OCI-LY1 (cell line): ENCODE measurements around the gene RNF212.

ENCODE experiments used
- H2AFZ ChIP-seq: fragments of 200-600 bp; sonication (generic), shearing (Covaris generic); 2 replicates; pipeline ENCODE4 v1.6.0; 2014; ENCODE audit warnings: antibody characterized with exemption, mild to moderate bottlenecking, low read length
- H3F3A ChIP-seq: fragments of 200-600 bp; sonication (generic), shearing (Covaris generic); 2 replicates; pipeline ENCODE4 v1.6.0; 2014; ENCODE audit warnings: mild to moderate bottlenecking, antibody characterized with exemption, low read length, moderate library complexity; ENCODE audit not compliant: insufficient read depth
- H3K27ac ChIP-seq: fragments of 200-600 bp; sonication (generic); 2 replicates; pipeline ENCODE4 v1.5.1; 2014; ENCODE audit warnings: low read length, mixed run types, mild to moderate bottlenecking, low read depth; ENCODE audit not compliant: poor library complexity, severe bottlenecking
- H3K27me3 ChIP-seq: fragments of 200-600 bp; sonication (generic); 2 replicates; pipeline ENCODE4 v1.6.0; 2014; ENCODE audit warnings: antibody characterized with exemption, mild to moderate bottlenecking, low read length, moderate library complexity; ENCODE audit not compliant: insufficient read depth
- H3K36me3 ChIP-seq: fragments of 200-600 bp; sonication (generic); 2 replicates; pipeline ENCODE4 v1.6.1; 2014; ENCODE audit warnings: mild to moderate bottlenecking, antibody characterized with exemption, low read length, moderate library complexity, mixed read lengths; ENCODE audit not compliant: insufficient read depth
- H3K4me1 ChIP-seq: fragments of 200-600 bp; sonication (generic); 2 replicates; pipeline ENCODE4 v1.5.1; 2014; ENCODE audit warnings: mild to moderate bottlenecking, low read length, moderate library complexity; ENCODE audit not compliant: insufficient read depth, severe bottlenecking
- H3K4me2 ChIP-seq: fragments of 200-600 bp; sonication (generic), shearing (Covaris generic); 2 replicates; pipeline ENCODE4 v1.6.1; 2014; ENCODE audit warnings: low read length
- H3K4me3 ChIP-seq: fragments of 200-600 bp; sonication (generic); 2 replicates; pipeline ENCODE4 v1.5.1; 2014; ENCODE audit warnings: low read length, low read depth, mild to moderate bottlenecking, mixed read lengths; ENCODE audit not compliant: poor library complexity, severe bottlenecking
- H3K79me2 ChIP-seq: fragments of 200-600 bp; shearing (Covaris generic); 2 replicates; pipeline ENCODE4 v1.6.1; 2016; ENCODE audit warnings: mixed run types, low read length, mixed read lengths; ENCODE audit not compliant: insufficient read depth
- H3K9ac ChIP-seq: fragments of 200-600 bp; sonication (generic), shearing (Covaris generic); 2 replicates; pipeline ENCODE4 v1.6.1; 2014; ENCODE audit warnings: mild to moderate bottlenecking, low read length, mixed read lengths
- H3K9me2 ChIP-seq: fragments of 200-600 bp; sonication (generic), shearing (Covaris generic); 2 replicates; pipeline ENCODE4 v1.6.1; 2014; ENCODE audit warnings: low read depth, mild to moderate bottlenecking, low read length, mixed read lengths
- H3K9me3 ChIP-seq: fragments of 200-600 bp; shearing (Covaris generic); 2 replicates; pipeline ENCODE4 v1.6.1; 2014; ENCODE audit warnings: low read length, mixed read lengths
- H4K20me1 ChIP-seq: fragments of 200-600 bp; sonication (generic), shearing (Covaris generic); 2 replicates; pipeline ENCODE4 v1.6.0; 2016; ENCODE audit warnings: mild to moderate bottlenecking, low read length; ENCODE audit not compliant: insufficient read depth
- EZH2 ChIP-seq: fragments of 200-600 bp; sonication (generic), shearing (Covaris generic); IDR thresholded peaks from 2 replicates; pipeline ENCODE4 v1.8.0; 2017; ENCODE audit warnings: borderline replicate concordance, mixed run types, mild to moderate bottlenecking, antibody characterized with exemption, low read length, moderate library complexity, mixed read lengths
- TF ChIP-seq, protein P1 (sequence below): fragments of 200-600 bp; sonication (generic), shearing (Covaris generic); IDR thresholded peaks from 2 replicates; pipeline ENCODE4 v1.5.1; 2017; ENCODE audit warnings: mild to moderate bottlenecking, antibody characterized with exemption, low read length, moderate library complexity, mixed read lengths

Gene RNF212

DNA sequence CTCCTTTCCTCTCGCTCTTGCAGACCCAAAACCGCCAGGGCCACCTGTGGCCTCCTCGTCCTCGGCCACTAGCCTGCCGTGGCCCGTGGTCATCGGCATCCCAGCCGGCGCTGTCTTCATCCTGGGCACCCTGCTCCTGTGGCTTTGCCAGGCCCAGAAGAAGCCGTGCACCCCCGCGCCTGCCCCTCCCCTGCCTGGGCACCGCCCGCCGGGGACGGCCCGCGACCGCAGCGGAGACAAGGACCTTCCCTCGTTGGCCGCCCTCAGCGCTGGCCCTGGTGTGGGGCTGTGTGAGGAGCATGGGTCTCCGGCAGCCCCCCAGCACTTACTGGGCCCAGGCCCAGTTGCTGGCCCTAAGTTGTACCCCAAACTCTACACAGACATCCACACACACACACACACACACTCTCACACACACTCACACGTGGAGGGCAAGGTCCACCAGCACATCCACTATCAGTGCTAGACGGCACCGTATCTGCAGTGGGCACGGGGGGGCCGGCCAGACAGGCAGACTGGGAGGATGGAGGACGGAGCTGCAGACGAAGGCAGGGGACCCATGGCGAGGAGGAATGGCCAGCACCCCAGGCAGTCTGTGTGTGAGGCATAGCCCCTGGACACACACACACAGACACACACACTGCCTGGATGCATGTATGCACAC lies 88.3 kb downstream of the RNF212 start:
- no peak overlapping the region for H3K4me2 ChIP-seq
- no peaks in the 10 kb centered on the region for H3K9me3 ChIP-seq
- no peaks in the 10 kb centered on the region for H3K36me3 ChIP-seq
- no peaks in the 10 kb centered on the region for H4K20me1 ChIP-seq
- no peak overlapping the region for H3K9ac ChIP-seq
- no peaks in the 10 kb centered on the region for H3K27me3 ChIP-seq
- H3K4me1 ChIP-seq, result peaks cover 7% of the 10 kb centered on the region
- no peaks in the 10 kb centered on the region for H3F3A ChIP-seq
- no peaks in the 10 kb centered on the region for H3K9me2 ChIP-seq
- H3K27ac ChIP-seq, result no peak overlapping the region
- no peak overlapping the region for H3K4me3 ChIP-seq
- TF ChIP-seq EZH2, result no peak
- TF ChIP-seq, protein P1, sequence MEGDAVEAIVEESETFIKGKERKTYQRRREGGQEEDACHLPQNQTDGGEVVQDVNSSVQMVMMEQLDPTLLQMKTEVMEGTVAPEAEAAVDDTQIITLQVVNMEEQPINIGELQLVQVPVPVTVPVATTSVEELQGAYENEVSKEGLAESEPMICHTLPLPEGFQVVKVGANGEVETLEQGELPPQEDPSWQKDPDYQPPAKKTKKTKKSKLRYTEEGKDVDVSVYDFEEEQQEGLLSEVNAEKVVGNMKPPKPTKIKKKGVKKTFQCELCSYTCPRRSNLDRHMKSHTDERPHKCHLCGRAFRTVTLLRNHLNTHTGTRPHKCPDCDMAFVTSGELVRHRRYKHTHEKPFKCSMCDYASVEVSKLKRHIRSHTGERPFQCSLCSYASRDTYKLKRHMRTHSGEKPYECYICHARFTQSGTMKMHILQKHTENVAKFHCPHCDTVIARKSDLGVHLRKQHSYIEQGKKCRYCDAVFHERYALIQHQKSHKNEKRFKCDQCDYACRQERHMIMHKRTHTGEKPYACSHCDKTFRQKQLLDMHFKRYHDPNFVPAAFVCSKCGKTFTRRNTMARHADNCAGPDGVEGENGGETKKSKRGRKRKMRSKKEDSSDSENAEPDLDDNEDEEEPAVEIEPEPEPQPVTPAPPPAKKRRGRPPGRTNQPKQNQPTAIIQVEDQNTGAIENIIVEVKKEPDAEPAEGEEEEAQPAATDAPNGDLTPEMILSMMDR, result no peak
- H3K79me2 ChIP-seq, result no peaks in the 10 kb centered on the region
- H2AFZ ChIP-seq, result no peak overlapping the region

DNA sequence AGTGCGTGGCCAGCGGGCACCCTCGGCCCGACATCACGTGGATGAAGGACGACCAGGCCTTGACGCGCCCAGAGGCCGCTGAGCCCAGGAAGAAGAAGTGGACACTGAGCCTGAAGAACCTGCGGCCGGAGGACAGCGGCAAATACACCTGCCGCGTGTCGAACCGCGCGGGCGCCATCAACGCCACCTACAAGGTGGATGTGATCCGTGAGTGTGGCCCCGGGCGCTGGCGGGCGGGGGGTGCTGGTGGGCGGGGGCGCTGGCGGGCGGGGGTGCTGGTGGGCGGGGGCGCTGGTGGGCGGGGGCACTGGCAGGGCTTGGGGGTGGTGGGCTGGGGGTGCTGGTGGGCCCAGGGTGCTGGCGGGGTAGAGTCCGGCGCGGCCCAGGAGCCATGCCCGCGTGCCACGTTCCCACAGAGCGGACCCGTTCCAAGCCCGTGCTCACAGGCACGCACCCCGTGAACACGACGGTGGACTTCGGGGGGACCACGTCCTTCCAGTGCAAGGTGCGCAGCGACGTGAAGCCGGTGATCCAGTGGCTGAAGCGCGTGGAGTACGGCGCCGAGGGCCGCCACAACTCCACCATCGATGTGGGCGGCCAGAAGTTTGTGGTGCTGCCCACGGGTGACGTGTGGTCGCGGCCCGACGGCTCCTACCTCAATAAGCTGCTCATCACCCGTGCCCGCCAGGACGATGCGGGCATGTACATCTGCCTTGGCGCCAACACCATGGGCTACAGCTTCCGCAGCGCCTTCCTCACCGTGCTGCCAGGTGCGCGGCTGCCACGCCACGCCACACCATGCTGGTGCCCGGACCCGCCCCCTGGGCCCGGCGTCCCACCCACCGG lies 89.2 kb downstream of the RNF212 start:
- Histone ChIP-seq H3K79me2 (no peaks in the 10 kb centered on the region), H3K9ac (no peak overlapping the region), H4K20me1 (no peaks in the 10 kb centered on the region), H3K9me3 (no peaks in the 10 kb centered on the region), H3K36me3 (no peaks in the 10 kb centered on the region), H3K4me3 (no peak overlapping the region), H3K27me3 (no peaks in the 10 kb centered on the region), H3K4me1 (peaks cover 7% of the 10 kb centered on the region), H2AFZ (no peak overlapping the region), H3K9me2 (no peaks in the 10 kb centered on the region), H3F3A (no peaks in the 10 kb centered on the region), H3K27ac (no peak overlapping the region), H3K4me2 (no peak overlapping the region)
- TF ChIP-seq EZH2, result no peak
- TF ChIP-seq, protein P1, result no peak

DNA sequence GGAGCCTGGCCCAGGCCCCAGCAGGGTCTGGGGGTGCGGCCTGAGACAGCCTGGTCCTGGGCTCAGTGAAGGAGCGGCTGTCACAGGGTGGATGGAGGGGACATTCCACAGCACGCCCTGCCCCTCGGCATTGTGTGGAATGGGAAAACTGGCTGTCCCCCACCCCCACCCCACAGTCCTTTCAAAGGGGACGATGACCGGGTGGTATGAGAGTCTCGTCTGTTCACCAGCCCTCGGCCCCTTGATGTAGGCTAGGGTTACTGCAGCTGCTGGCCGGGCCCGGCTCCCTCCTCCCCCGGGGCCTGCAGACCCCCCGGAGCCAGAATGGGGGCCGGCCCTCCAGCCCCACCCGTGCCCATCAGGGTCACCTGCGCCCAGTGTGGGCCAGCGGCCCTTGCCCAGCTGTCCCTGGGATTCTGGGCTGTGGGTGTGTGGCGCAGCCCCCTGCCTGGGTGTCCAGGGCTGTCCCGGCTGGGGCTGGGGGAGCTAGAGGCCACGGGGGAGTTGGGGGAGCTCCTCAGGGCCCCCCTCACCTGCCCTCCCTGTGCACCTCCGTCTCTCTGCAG lies 90.2 kb downstream of the RNF212 start:
- H4K20me1 ChIP-seq, result no peaks in the 10 kb centered on the region
- no peak overlapping the region for H2AFZ ChIP-seq
- no peaks in the 10 kb centered on the region for H3K36me3 ChIP-seq
- H3F3A ChIP-seq, result no peaks in the 10 kb centered on the region
- H3K4me2 ChIP-seq, result no peak overlapping the region
- no peaks in the 10 kb centered on the region for H3K27me3 ChIP-seq
- H3K4me3 ChIP-seq, result no peak overlapping the region
- H3K27ac ChIP-seq, result no peak overlapping the region
- no peaks in the 10 kb centered on the region for H3K79me2 ChIP-seq
- no peaks in the 10 kb centered on the region for H3K9me3 ChIP-seq
- TF ChIP-seq EZH2, result no peak
- TF ChIP-seq, protein P1, result no peak
- no peak overlapping the region for H3K9ac ChIP-seq
- no peaks in the 10 kb centered on the region for H3K9me2 ChIP-seq
- peaks cover 7% of the 10 kb centered on the region for H3K4me1 ChIP-seq
